Mesothelial cell of epicardium (in vitro differentiated cells): Measurements from ENCODE around the gene HGS. TPM values are rescaled to one million over a fixed set of nuclear protein-coding genes. Genes with fewer than 3 reads are reported as not detected.

Source experiments
- DNase-seq, 2 experiments: peaks; one replicate each; pipeline ENCODE4 v3.0.0; 2021; ENCODE audit warnings: low spot score in 2 of 2; ENCODE audit not compliant: unreplicated experiment in 2 of 2
- H3K27ac Mint-ChIP-seq: 2 replicates; pipeline ENCODE4 v1.8.0; 2021; ENCODE audit warnings: mixed read lengths
- H3K27me3 Mint-ChIP-seq: 2 replicates; pipeline ENCODE4 v1.8.0; 2021; ENCODE audit warnings: low read depth, mixed read lengths
- H3K36me3 Mint-ChIP-seq: 2 replicates; pipeline ENCODE4 v1.8.0; 2021; ENCODE audit warnings: mixed read lengths
- H3K4me1 Mint-ChIP-seq: 2 replicates; pipeline ENCODE4 v1.8.0; 2021; ENCODE audit warnings: mixed read lengths
- H3K4me3 Mint-ChIP-seq: 2 replicates; pipeline ENCODE4 v1.8.0; 2021; ENCODE audit warnings: mild to moderate bottlenecking, moderate library complexity, mixed read lengths
- H3K9me3 Mint-ChIP-seq: 2 replicates; pipeline ENCODE4 v1.8.0; 2021; ENCODE audit warnings: mixed read lengths
- CTCF ChIP-seq: fragments of 200-600 bp; sonication (generic); IDR thresholded peaks from one replicate; pipeline ENCODE4 v1.5.0; 2021; ENCODE audit warnings: antibody characterized with exemption; ENCODE audit not compliant: unreplicated experiment
- total RNA-seq: library from RNA; stranded (reverse); gene quantifications from 3 replicates; pipeline ENCODE4 v1.2.1, GENCODE V29; 2021

HGS gene
- total RNA-seq, 1 donor from 2014 or later: 119 TPM

DNA sequence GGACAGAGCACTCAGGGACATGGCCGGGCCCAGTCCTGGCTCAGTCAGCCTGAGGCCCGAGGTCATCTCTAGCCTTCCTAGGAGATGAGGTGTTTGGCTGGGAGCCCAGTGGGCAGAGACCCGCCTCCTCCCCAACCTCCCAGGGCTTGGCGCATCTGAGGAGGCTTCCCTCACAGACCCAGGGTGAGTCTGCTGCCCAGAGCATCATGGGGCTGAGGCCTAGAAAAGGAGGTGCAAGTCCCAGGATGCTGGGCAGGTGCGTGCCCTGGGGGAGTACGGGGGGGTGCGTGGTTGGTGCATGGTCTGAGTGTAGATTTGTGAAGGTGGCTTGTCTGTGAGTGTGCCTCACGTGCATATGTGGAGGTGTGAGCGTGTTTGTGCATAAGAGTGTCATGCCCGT, 32.1 kb upstream of the HGS start:
- DNase-seq: no peak

DNA sequence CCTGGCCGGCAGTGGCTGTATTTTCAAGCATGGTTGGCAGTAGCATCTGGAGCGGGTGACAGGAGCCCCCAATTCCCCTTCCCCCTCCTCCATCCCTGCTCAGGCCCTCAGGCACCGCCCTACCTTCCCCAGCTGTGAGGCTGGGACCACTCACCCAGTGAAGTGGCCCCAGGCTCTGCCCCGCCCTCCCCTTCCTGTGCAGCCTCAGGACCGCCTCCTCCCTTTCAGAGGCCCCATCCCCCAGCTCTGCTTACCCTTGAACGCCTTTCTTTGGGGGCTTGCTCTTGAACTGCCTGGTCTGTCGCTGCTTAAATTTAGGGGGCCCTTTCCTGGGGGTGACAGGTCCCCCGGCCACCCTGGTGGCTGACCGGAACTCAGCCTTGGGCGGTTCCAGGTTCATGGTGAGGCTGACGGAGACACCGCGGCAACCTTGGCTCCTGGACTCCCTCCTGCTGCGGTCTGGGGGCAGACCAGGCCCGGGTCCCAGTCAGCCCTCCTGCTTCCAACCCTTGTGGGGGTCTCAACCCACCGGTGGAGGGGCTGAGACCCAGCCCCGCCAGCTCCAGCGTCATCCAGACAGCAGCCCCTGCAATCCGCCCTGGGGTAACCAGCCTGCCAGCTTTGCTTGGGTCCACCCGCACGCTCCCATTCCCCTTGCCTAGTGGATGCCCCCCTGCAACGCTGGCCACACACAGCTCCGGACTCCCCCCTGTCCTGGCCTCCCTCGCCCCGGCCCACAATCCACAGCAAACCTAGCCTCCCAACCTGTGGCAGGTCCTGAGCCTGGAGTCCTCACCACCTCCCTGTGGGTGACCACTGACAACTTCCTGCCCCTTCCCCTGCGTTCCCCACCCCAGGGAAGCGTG, 30.7 kb upstream of the HGS start:
- Mint-ChIP-seq H3K27ac (peak overlapping the region; percentile 59), H3K27me3 (no peaks in the 10 kb centered on the region), H3K4me3 (peak overlapping the region; percentile 28), H3K9me3 (no peaks in the 10 kb centered on the region), H3K4me1 (peaks cover 12% of the 10 kb centered on the region), H3K36me3 (no peaks in the 10 kb centered on the region)
- no peak for DNase-seq
- no peak for TF ChIP-seq CTCF

More for the DNA sequence above, 32.1 kb upstream of the HGS start:
- TF ChIP-seq CTCF: no peak
- H3K4me3 Mint-ChIP-seq: no peak overlapping the region
- H3K27ac Mint-ChIP-seq: no peak overlapping the region
- no peaks in the 10 kb centered on the region for H3K27me3 Mint-ChIP-seq
- H3K36me3 Mint-ChIP-seq: no peaks in the 10 kb centered on the region
- peaks cover 12% of the 10 kb centered on the region for H3K4me1 Mint-ChIP-seq
- no peaks in the 10 kb centered on the region for H3K9me3 Mint-ChIP-seq

- Mint-ChIP-seq H3K4me1 (peaks cover 15% of the 10 kb centered on the region), H3K4me3 (no peak overlapping the region), H3K27ac (no peak overlapping the region), H3K36me3 (no peaks in the 10 kb centered on the region), H3K9me3 (no peaks in the 10 kb centered on the region), H3K27me3 (no peaks in the 10 kb centered on the region)
- no peak for TF ChIP-seq CTCF
- DNase-seq: no peak
These were observed 28.3 kb upstream of the HGS start for GRCh38 chr17:81655378-81656117.

DNA sequence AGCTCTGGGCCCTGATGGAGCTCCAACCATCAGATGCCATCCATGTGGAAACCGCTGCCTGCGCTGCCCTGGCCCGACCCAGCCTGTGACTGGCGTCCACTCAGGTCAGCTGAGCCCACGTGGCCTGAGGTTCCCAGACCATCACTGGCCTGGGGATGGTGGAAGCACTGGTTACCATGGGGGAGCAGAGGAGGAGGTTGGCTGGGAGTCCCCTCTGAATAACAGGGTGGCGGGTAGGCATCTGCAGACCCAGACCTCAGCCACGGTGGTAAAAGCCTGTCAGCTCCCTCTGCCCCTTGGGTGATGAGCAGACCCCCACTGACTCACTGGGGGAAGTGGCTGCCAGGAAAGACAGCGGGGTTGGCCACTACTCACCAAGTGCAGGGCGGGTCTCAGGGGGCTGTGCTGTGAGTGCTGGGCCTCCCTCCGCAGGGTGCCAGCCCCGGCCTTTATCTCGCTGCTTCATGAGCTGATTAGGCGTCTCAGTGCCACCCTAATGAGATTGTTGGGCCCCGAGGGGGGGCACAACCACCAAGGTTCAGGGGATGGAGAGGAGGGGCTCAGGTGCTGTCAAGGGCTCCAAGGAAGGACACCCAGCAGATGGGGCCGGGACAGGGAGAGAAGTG, 27.6 kb upstream of the HGS start, which contains the start of gene PDE6G:
TSS of gene PDE6G (minus strand) at position 425 of the 626 bp plus-strand sequence. CDS start 3,237 bp downstream, outside the sequence.
- no peaks in the 10 kb centered on the region for H3K9me3 Mint-ChIP-seq
- no peaks in the 10 kb centered on the region for H3K27me3 Mint-ChIP-seq
- no peak within 1 kb of the TSS for H3K4me3 Mint-ChIP-seq
- DNase-seq: no peak
- H3K4me1 Mint-ChIP-seq: peaks cover 15% of the 10 kb centered on the region
- H3K36me3 Mint-ChIP-seq: no peaks in the 10 kb centered on the region
- H3K27ac Mint-ChIP-seq: no peak within 1 kb of the TSS
- TF ChIP-seq CTCF: no peak

GRCh38 chr17:81656835-81657234, 27.0 kb upstream of the HGS start:
- no peak for TF ChIP-seq CTCF

More at GRCh38 chr17:81656835-81657234, 27.0 kb upstream of the HGS start:
- Mint-ChIP-seq H3K9me3 (no peaks in the 10 kb centered on the region), H3K4me3 (no peak overlapping the region), H3K4me1 (peaks cover 12% of the 10 kb centered on the region), H3K27ac (no peak overlapping the region), H3K27me3 (no peaks in the 10 kb centered on the region), H3K36me3 (no peaks in the 10 kb centered on the region)
- no peak for DNase-seq
